HG03457 (cell line): ENCODE data around the gene IFITM1.
"Not testable (repeated sequence)": the region's sequence is repeated elsewhere in the genome, so short reads cannot be mapped to it uniquely, and the experiment has no call there.

Experiments used
- ATAC-seq: cut with Tn5 transposase; IDR thresholded peaks from one replicate; pipeline ENCODE4 v1.9.1; 2021; ENCODE audit warnings: moderate number of reproducible peaks; ENCODE audit not compliant: unreplicated experiment

IFITM1 gene

DNA sequence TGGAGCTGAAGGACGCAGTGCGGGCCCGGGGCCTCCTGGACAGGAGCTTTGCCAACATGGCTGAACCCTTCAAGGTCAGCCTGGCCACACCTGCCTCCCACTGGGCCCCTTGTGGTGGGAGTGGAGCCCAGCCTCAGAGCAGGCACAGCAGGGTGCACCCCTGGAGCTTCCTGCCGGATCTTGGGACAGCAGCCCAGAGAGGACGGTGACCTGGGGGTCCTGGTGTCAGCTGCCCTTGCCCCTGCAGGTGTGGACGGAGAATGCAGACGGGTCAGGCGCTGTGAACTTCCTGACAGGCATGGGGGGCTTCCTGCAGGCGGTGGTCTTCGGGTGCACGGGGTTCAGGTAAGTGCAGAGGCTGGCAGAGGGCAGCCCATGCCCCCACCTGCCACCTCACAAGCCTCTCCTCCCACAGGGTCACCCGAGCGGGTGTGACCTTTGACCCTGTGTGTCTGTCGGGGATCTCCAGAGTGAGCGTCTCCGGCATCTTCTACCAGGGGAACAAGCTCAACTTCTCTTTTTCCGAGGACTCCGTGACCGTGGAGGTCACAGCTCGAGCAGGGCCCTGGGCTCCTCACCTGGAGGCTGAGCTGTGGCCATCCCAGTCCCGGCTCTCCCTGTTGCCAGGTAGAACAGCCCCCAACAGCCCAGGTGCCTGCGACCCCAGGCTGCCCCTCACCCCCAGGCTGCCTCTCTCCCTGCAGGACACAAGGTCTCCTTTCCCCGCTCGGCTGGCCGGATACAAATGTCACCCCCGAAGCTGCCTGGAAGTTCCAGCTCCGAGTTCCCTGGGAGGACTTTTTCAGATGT, 19.8 kb upstream of the IFITM1 start:
- ATAC-seq = no peak

DNA sequence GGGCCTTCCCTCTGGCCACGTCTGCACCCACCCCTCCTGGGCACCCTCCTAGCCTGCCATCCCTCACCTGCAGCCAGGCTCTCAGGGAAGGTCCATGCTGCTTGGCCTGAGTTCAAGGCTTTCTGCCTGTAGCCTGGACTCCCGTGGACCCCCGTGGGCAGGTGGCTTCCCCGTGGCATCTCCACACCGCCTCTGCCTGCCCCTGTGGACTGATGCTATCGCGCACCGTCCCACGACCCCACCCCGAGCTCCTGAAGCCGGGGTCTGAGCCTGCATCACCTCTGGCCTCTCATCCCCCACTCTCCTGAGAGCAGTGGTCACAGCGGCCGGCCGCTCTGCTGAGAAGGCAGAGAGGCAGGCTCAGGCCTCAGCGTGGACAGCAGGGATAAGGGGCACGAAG, 19.1 kb upstream of the IFITM1 start:
- no peak for ATAC-seq

DNA sequence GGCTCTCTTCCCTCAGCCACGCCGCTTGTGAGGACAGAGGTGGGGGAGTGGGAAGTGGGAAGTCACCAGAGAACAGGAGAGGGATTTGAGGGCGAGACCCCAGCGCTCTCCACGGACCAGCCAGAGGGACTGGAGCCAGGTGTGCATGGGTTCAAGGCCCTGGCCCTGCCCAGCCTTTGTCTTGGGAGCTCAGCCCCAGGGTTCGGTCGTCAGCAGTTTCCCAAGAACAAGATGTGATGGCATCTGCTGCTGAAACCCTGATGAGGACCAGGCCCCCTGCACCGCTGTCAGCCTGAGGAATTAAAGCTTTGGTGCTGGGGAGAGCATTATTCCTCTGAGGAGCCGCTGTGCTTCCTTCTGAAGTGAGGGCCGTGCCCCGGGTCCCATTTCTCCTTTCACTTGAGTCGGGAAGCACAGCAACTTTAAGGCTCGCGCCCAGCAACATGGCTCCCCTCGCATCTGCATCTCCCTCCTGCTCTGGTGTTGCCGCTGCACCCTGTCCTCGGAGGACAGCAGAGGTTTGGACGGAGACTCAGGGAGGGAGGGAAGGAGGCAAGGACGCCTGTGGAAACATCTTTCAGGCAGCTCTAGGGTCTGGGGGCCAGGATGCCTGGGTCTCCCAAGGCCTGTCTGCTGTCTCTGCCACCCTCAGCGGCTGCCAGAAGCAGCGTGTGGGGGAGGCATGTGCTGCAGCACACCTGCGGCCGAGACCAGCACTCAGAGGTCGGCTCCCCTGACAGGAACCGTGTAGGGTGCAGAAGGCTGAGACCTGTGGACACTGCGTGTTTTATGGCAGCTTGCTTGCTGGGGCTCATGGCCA, 18.3 kb upstream of the IFITM1 start:
- no peak for ATAC-seq

DNA sequence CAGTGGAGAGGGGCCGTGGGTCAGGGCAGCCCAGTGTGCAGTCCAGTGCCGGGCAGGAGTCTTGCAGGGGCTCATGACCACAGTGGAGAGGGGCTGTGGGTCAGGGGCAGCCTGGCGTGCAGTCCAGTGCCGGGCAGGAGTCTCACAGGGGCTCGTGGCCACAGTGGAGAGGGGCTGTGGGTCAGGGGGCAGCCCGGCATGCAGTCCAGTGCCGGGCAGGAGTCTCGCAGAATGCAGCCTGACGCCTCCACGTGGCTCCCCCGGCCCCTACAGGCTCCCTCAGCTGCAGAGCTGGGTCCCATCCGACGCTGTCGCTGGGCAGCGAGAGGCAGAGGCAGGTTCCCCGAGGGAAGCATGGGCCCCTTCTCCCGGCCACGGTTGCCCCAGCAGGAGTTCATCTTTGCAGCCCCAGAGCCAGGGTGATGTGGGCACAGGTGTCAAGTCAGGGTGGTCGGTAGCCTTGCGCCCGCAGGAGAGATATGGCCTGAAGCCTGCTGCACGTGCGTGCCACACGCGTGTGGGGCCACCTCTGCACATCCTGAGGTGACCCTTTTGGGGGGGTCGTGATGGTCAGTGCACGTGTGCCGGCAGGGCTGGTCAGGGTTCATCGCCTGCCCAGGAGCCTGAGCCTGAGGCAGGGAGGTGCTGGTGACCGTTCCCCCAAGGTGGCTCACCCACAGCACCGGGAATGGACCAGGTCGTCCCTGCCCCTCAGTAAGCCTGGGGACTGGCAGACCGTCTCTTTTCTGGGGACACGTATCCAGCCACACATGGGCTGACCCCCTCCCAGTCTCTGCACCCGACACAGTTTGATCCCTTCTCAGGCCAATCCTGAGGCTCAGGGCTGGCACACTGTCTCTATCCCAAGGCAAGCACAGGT, 17.4 kb upstream of the IFITM1 start:
- no peak for ATAC-seq

DNA sequence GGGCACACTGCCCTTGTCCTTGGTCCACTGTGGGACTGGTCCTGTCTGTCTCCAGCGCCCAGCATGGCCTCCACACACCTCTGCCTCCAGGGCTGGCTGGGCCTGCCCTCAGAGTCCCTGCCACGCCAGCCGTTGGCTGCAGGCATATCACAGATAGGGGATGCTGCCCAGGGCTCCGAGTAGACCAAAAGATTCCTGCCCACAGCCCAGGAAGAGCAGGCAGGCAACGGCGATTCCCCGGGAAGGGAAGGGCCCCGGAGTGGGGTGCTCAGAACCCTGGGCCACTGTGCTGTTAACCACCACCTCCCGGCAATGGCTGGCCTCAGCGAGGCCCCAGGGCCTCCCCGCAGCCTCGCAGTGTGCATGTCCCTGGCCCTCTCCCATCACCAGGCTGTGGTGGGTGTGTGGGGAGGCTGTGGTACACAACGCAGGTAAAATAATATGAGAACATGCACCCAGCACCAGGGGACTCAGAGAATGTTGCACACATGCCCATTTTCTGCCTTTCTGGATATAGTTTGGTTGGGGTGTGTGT, 16.7 kb upstream of the IFITM1 start:
- ATAC-seq = no peak

DNA sequence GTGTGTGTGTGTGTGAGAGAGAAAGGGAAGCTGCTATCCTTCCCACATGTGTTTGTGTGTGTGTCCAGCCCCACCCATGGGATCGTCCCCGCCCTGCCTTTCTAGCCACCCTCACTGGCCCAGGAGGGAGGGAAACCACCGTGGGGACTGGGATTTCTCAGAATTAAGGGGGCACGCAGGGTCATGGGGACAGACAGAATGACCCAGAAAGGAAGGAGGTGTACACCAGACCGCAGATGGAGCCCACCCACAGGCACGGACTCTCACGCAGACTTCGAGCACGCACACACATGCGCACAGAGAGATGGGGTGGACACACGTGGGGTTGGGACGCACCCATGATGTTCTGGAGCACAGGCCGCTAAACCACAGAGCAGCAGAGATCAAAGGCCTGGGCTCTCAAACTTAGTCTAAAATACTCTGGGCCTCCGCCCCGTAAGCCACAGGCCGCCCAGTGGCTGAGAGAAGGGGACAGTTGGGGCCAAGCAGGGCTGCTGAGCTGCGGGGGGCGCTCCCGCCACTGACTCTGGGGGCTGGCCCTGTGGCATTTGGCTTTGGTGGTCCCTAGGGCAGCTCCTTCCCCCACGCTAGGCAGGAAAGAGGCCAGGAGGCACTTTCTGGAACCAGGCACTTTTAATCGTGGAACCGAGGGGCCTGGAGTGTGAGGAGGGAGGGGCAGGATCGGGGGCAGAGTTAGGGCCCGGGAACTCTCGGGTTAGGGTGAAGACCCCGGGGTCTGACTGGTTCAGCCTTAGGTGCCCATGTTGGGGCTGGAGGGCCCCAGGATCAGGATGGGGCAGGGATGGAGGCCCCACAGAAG, 16.0 kb upstream of the IFITM1 start:
- ATAC-seq = no peak

DNA sequence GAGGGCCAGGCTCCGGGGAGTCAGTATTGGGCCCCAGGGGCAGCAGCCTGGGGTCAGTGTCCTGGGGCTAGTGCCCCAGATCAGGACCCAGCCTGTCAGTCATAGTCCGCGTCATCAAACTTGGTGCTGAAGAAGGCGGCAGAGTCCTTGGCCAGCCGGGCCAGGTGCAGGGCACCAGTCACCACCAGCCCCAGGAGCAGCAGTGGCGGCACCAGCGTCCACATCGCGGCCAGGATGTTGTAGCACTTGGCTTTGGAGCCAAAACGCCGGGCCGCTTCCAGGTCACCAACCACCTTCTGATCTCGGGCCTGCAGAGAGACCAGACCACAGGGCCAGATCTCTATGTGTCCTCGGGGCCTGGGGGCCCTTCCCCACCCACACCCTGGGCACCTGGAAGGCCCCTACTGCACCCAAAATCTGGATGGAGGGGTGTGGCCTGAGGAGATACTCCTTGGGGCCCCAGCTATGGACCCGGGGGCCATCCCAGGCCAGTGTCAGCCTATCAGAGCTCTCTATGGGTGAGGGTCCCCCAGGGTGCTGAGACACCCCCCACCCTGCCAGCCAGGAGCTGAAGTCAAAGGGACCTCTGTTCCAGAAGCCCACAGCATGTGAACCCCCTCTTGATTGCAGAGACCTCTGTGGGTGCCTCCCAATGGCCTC, 15.3 kb upstream of the IFITM1 start:
- no peak for ATAC-seq

DNA sequence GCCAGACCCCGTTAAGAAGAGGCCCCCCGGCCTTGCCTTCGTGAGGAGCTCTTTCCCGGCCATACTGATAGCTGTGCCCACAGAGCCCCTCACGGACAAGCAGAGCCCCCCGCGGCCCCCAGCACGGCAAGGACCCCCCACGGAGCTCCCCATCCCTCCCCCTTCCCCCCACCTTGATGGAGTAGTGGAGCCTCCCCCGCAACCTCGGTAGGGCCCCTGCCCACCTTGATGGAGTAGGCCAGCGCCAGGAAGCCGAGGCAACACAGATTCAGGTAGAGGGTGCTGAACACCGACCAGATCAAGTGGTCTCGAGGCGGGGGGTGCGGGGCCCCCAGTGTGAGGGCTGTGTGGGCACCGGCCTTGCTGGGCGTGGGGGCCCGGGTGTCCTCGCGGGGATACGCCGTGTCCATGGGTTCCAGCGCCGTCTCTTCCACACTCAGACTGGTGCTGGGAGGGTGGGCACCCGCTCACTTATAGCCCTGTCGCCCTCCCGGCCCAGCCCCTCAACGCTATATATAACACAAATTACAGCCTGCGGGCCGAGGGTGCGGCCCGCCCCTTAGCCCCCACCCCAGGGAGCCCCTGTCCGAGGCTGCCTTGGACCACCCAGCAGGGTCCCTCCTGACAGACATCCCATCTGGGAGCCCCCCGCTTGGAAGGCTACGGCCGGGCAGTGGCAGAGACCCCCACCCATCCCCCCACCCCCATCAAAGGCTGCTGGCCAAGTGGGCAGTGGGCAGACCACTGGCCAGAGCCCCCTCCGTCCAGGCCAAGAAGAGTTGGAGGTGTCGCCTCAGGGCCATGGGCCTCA, 14.6 kb upstream of the IFITM1 start, which contains the start of gene IFITM5:
IFITM5 (minus strand) TSS at position 446 of the 811 bp plus-strand sequence; CDS start at position 410, 36 bp downstream.
- no peak for ATAC-seq

DNA sequence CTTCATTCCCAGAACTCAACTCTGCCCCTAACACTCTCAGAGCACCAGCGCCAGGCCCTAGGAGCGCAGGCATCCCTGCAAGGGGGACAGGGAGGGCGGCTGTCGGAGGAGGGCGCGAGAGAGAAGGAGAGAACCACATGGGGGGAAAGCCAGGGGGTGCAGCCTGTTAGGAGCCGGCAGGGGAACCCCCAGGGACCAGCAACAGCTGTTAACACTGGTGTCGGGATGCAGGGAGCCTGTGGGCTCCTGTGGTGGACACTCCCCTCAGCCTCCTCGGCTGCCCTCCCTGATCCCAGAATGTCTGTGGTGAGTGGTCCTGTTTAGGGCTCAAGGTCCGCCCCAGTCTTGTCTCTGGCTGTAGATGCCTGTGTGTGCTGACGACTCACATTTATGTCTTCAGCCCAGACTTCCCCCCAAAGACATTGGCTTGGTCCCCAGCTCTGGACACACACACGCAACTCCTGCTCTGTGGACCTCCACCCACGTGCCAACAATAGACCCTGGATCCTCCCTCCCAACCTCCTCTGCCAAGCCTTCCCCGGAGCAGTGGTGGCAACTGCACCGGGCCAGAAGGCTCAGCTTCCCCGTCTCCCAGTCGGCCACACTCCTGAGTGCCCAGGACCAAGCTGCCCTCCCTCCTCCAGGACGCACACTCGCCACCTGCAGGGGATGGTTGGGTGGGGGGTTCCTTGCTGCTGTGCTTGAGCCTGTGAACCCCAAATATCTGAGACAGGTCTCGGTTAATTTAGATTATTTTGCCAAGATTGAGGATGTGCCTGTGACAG, 13.7 kb upstream of the IFITM1 start:
- ATAC-seq = no peak

DNA sequence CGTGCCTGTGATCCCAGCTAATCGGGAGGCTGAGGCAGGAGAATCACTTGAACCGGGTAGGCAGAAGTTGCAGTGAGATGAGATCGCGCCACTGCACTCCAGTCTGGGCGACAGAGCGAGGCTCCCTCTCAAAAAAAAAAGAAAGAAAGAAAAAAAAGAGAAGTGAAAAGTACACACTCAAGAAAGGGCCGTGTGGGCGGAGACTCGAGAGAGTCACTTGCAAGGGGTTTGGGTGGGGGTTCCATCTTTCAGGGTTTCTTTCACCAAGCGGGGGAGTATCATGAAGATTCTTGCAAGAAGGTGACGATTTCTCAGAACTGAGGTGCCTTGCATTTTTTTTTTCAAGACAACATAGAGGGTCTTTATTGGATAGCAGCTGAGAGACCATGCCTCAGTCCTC, 10.5 kb upstream of the IFITM1 start:
- no peak for ATAC-seq

DNA sequence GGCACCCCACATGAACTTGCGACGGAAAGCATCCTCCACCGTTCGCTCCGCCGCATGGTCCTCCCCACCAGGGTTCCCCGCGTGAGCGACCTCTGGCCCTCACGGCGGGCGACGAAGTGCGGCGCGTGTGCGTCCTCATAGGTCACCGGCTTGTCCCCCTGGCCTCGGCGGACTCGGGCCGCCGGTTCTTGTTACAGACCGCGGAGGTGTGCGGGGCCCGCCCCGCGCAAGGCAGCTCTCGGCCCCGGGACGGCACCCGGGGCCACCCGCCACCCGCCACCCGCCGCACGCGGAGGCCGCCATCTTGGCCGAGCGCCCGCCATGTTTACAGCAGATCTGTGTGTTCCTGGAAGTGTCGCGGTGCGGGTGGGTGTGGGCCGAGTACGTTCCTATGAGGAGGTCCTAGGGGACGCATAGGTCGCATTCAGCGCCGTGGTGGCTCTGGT, 9.8 kb upstream of the IFITM1 start:
- ATAC-seq = no peak

DNA sequence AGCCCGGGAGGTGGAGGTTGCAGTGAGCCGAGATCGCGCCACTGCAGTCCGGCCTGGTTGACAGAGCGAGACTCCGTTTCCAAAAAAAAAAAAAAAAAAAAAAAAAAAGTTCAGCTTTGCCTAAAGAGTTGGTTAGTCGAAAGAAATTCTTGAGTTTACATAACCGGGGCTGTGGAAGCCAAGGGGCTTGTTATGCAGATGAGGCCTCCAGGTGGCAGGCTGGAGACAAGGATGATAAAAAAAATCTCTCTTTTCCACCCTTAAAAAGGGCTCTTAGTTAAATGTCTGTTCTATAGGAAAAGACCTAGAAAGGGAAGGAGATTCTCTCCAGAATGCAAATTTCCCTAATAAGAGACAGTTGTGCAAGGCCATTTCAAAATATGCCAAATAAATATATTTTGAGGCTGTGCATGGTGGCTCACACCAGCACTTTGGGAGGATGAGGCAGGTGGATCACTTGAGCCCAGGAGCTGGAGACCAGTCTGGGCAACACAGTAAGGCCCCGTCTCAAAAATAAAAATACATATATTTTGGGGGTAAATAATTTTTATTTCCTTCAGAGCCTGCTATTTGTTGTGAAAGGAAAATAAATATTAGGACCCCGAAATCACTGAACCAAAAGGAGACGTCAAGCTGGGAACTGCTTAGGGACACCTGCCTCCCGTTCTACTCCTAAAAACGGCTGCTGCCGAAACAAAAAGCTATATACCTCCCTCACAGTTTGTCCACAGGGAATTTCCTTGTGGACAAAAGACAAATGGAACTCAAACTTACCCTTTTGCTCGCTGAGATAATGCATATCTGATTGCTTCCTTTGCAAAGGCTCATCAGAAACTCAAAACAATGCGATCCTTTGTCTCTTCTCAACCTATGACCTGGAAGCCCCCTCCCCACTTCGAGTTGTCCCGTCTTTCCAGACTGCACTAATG, 8.7 kb upstream of the IFITM1 start:
- no peak for ATAC-seq

DNA sequence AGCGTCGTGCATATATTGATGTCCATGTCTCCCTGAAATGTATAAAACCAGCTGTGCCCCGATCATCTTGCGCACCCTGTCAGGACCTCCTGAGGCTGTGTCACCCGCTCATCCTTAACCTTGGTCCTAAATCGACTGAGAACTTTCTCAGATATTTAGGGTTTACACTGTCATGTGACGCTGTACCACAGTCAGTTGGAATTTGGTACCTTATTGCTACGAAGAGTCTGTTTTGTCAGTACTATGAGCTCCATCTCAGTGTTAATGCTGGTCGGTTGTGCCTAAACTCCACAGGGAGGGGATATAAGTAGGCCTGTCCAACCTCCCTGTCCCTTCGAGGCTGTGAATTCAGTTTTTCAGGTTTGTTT, 8.0 kb upstream of the IFITM1 start:
- no peak for ATAC-seq

DNA sequence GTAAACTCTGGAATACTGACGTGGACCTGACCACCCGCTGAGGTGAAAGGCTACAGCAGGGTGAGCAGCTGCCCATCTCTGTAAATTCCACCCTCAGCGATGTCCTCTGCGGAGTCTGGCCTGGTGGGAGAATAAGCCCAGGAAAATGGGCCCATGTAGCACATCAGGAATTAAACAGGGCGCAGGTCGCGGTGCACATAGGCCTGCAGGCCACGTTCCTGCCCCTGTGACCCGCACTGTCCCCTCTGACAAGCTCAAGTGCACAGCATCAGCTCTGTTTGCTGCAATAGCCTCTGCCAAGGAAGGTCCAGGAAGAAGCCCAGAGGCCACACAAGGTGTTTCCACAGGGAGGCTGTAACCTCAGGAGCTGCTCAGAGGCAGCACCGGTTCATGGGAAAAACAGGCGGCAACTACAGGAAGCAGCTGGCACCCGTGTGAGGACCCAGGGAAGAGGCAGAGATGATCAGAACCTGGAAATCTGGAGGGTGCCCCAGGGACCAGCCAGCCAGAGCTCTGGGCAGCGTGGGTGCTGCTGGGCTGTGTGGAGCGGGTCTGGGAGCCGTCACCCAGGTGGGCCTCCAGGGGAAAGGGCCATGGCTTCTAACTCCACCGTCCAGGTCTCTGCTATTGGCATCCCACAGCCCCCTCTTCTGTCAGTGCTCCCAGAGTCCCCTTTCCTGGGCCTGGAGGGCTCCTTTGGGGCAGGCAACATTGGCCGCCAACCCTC, 7.0 kb upstream of the IFITM1 start:
- no peak for ATAC-seq

DNA sequence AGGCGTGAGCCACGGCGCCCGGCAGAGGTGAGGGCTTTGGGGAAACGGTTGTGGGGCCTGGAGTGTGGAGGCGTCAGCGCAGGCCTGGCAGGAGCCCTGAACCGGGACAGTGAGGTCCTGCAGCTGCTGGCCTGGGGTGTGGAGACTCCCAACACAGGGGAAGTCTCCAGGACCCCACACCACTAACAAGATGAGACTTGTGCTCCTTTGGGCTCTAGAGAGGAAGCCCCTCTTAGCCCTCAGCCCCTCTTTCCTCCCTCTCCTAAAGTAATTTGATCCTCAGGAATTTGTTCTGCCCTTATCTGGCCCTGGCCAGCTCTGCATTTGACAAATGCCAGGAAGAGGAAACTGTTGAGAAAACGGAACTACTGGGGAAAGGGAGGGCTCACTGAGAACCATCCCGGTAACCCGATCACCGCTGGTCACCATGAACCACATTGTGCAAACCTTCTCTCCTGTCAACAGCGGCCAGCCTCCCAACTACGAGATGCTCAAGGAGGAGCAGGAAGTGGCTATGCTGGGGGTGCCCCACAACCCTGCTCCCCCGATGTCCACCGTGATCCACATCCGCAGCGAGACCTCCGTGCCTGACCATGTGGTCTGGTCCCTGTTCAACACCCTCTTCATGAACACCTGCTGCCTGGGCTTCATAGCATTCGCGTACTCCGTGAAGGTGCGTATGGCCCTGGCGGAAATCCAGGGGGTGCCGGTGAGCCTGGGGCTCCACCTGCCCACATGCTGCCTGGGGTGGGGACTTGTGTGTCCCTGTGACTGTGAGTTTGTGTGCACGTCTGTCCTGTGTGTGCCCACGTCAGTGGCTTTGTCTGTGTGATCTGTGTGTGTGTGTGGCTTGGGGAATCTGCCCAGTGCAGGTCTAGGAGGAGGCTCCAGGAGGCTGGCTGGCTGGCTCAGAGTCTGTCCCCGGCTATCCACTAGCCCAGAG, 5.8 kb upstream of the IFITM1 start, which contains the start of gene IFITM2:
IFITM2 (plus strand) TSS at position 51 of the 943 bp plus-strand sequence; CDS start at position 428, 377 bp downstream.
- not testable (repeated sequence) for ATAC-seq
